K562 (cell line): ENCODE results near the gene MANEA. TPM values are rescaled to one million over a fixed set of nuclear protein-coding genes. Genes with fewer than 3 reads are reported as not detected.
A peak's percentile ranks its signal among the peaks of the same experiment; 100 is the strongest.
"Not testable (repeated sequence)": the region's sequence is repeated elsewhere in the genome, so short reads cannot be mapped to it uniquely, and the experiment has no call there.

Experiments
- ATAC-seq: fragments of 200-7000 bp; cut with Tn5 transposase; 3 replicates; pipeline ENCODE4 v1.9.1; 2020; ENCODE audit warnings: moderate library complexity
- BruUV-seq: library from RNA; stranded (reverse); fragments of 400-500 nt; replicated peaks from 2 replicates; lab custom pipeline; 2021; lab: Mats Ljungman, UMichigan
- CTCF ChIA-PET: fragments of 300-600 bp; formaldehyde crosslinking; extraction: SDS; loops from one replicate; lab custom pipeline; 2021; ENCODE audit warnings: low intra/inter-chr PET ratio; lab: Yijun Ruan, JAX
- POLR2A ChIA-PET: fragments of 300-600, 350-650 bp; sonication (Branson Sonifier 250); formaldehyde crosslinking; extraction: SDS; loops from one replicate; lab custom pipeline; 2021; ENCODE audit warnings: antibody characterized with exemption, inconsistent platforms; lab: Yijun Ruan, JAX
- DNase-seq, 4 experiments: peaks; one replicate each; pipeline versions ENCODE4 v3.0.0 to v3.0.0-alpha.2; 2011 to 2018; ENCODE audit warnings: low spot score in 3 of 4, mixed read lengths in 3 of 4; ENCODE audit errors: extremely low read depth in 1 of 4
- FAIRE-seq: peaks from 2 replicates; lab custom pipeline; 2011; peaks lifted over from hg19 to GRCh38; lab: Jason Lieb, UNC
- H2AFZ ChIP-seq: 2 replicates; pipeline ENCODE4 v1.6.0; 2011; ENCODE audit warnings: low read depth, low read length, control low read depth, inconsistent platforms
- H3K27ac ChIP-seq: fragments of 200-600 bp; 3 replicates; pipeline ENCODE4 v1.8.0; 2011; ENCODE audit warnings: low read depth, mild to moderate bottlenecking, control low read depth, inconsistent platforms, low read length, moderate library complexity, mixed read lengths; ENCODE audit errors: extremely low read depth
- H3K27me3 ChIP-seq, 2 experiments: fragments of 300-600 bp in 1 of 2; 2 replicates in 1 of 2; 3 replicates in 1 of 2; pipeline versions ENCODE4 v1.6.0 to v1.8.0; 2011; ENCODE audit warnings: inconsistent platforms in 2 of 2, low read length in 2 of 2, mild to moderate bottlenecking in 1 of 2, mixed read lengths in 1 of 2, moderate library complexity in 1 of 2; ENCODE audit not compliant: control insufficient read depth in 2 of 2, insufficient read depth in 2 of 2
- H3K36me3 ChIP-seq: fragments of 300-600 bp; 3 replicates; pipeline ENCODE4 v1.8.0; 2011; ENCODE audit warnings: mild to moderate bottlenecking, low read length, inconsistent platforms; ENCODE audit not compliant: control insufficient read depth, insufficient read depth
- H3K4me1 ChIP-seq, 2 experiments: fragments of 200-600 bp in 1 of 2; replicated peaks in 1 of 2; 2 replicates in 1 of 2; 3 replicates in 1 of 2; pipeline versions ENCODE4 v1.5.1 to v1.8.0; 2011; ENCODE audit warnings: inconsistent platforms in 2 of 2, low read length in 2 of 2, mild to moderate bottlenecking in 1 of 2, mixed read lengths in 1 of 2, moderate library complexity in 1 of 2; ENCODE audit not compliant: control insufficient read depth in 2 of 2, insufficient read depth in 2 of 2
- H3K4me2 ChIP-seq: 2 replicates; pipeline ENCODE4 v1.6.1; 2011; ENCODE audit warnings: low read length, control low read depth, inconsistent platforms, mixed read lengths; ENCODE audit not compliant: insufficient read depth
- H3K4me3 ChIP-seq: fragments of 200-600 bp; sonication (generic), shearing (Covaris generic); 2 replicates; pipeline ENCODE4 v1.5.1; 2016; ENCODE audit warnings: control low read depth, inconsistent platforms
- H3K79me2 ChIP-seq: fragments of 200-600 bp; 3 replicates; pipeline ENCODE4 v1.8.0; 2011; ENCODE audit warnings: low read length, inconsistent platforms; ENCODE audit not compliant: control insufficient read depth, insufficient read depth
- H3K9ac ChIP-seq, 2 experiments: 2 replicates each; pipeline versions ENCODE4 v1.6.0 to v1.6.1; 2011; ENCODE audit warnings: low read depth in 2 of 2, low read length in 2 of 2, control low read depth in 1 of 2, inconsistent platforms in 1 of 2, mild to moderate bottlenecking in 1 of 2, mixed read lengths in 1 of 2; ENCODE audit not compliant: insufficient read depth in 1 of 2
- H3K9me1 ChIP-seq: one replicate; pipeline ENCODE4 v1.6.0; 2011; ENCODE audit warnings: inconsistent platforms, mild to moderate bottlenecking, low read length, moderate library complexity; ENCODE audit not compliant: control insufficient read depth, insufficient read depth
- H3K9me3 ChIP-seq: replicated peaks from 2 replicates; pipeline ENCODE4 v1.5.1; 2011; ENCODE audit warnings: low read depth, low read length, inconsistent platforms; ENCODE audit not compliant: control insufficient read depth, insufficient read depth
- H4K20me1 ChIP-seq: replicated peaks from 2 replicates; pipeline ENCODE4 v1.6.1; 2011; ENCODE audit warnings: low read length, inconsistent platforms, mixed read lengths; ENCODE audit not compliant: control insufficient read depth, insufficient read depth
- BMI1 ChIP-seq: fragments of 150-350 bp; IDR thresholded peaks from 2 replicates; pipeline ENCODE4 v1.6.1; 2014; ENCODE audit warnings: low read length
- CBFA2T2 ChIP-seq: fragments of 450-650 bp; conservative IDR thresholded peaks from 2 replicates; pipeline ENCODE4 v1.6.1; 2017; ENCODE audit warnings: mild to moderate bottlenecking
- CBFA2T3 ChIP-seq: fragments of 450-650 bp; IDR thresholded peaks from 2 replicates; pipeline ENCODE4 v1.6.1; 2017
- ETV1 ChIP-seq: fragments of 450-650 bp; conservative IDR thresholded peaks from 2 replicates; pipeline ENCODE4 v1.6.1; 2016; ENCODE audit warnings: missing genetic modification characterization, control low read depth, low read depth, missing compliant biosample characterization
- NCOR1 ChIP-seq: fragments of 450-650 bp; IDR thresholded peaks from 2 replicates; pipeline ENCODE4 v1.6.1; 2016; ENCODE audit warnings: mild to moderate bottlenecking, moderate library complexity
- NRF1 ChIP-seq, 2 experiments: fragments of 450-650 bp; IDR thresholded peaks in 1 of 2; conservative IDR thresholded peaks in 1 of 2; 2 replicates each; pipeline ENCODE4 v1.6.1; 2014; ENCODE audit warnings: mild to moderate bottlenecking in 2 of 2
- PTBP1 ChIP-seq: fragments of 200-400 bp; formaldehyde crosslinking; IDR thresholded peaks from 2 replicates; pipeline ENCODE4 v1.6.1; 2017; ENCODE audit warnings: low read depth, low read length
- TCF3 ChIP-seq: sonication (generic); formaldehyde crosslinking; IDR thresholded peaks from 2 replicates; pipeline ENCODE4 v1.4.0; 2020; ENCODE audit warnings: mild to moderate bottlenecking, missing genetic modification reagents
- ZBTB11 ChIP-seq, 3 experiments: fragments of 200-800 bp in 1 of 3; fragments of 250-450 bp in 1 of 3; fragments of 450-650 bp in 1 of 3; sonication (Bioruptor Pico) in 1 of 3; sonication (Bioruptor generic) in 1 of 3; formaldehyde crosslinking in 1 of 3; IDR thresholded peaks; 2 replicates each; pipeline versions ENCODE4 v1.6.1 to v1.8.0; 2016 to 2022; ENCODE audit warnings: mild to moderate bottlenecking in 2 of 3, missing genetic modification characterization in 2 of 3, missing compliant biosample characterization in 1 of 3, moderate library complexity in 1 of 3
- ZNF134 ChIP-seq: fragments of 250-450 bp; sonication (Bioruptor Pico); conservative IDR thresholded peaks from 2 replicates; pipeline ENCODE4 v1.4.0; 2020
- ZNF584 ChIP-seq: fragments of 200-800 bp; sonication (Bioruptor generic); IDR thresholded peaks from 2 replicates; pipeline ENCODE4 v1.6.1; 2016; ENCODE audit warnings: low read depth, mild to moderate bottlenecking, missing genetic modification characterization, missing compliant biosample characterization
- WGBS: fragments of 100-300 bp; shearing (Covaris generic); methylation state at CpG from one replicate; pipeline ENCODE4 v1.1.6; 2016; ENCODE audit warnings: low coverage, mixed read lengths; ENCODE audit not compliant: insufficient coverage; ENCODE audit errors: missing lambda C conversion rate; 5-methylcytosine and 5-hydroxymethylcytosine counted together
- in situ Hi-C: fragments of 300-500 bp; cut with MboI; formaldehyde crosslinking; loops from 4 replicates; pipeline ENCODE4 v1.15.0; 2018; ENCODE audit warnings: inconsistent platforms, mixed read lengths
- intact Hi-C: fragments of 100-400 bp; cut with micrococcal nuclease; formaldehyde crosslinking; loops from 2 replicates; pipeline ENCODE4 v1.14.2; 2022
- polyA plus RNA-seq, 8 experiments: library from polyadenylated mRNA; depleted of rRNA in 4 of 8; stranded (reverse) in 5 of 8; unstranded in 3 of 8; fragments of >200 nt; fragmentation: Nextera tagmentation in 2 of 8; fragmentation: Illumina TruSeq in 1 of 8; extraction: Ambion mirVana in 2 of 8; extraction: Trizol in 1 of 8; gene quantifications; 2 replicates each; pipeline versions ENCODE4 v1.2.1 to v1.2.3, GENCODE V29; 2011 to 2014; ENCODE audit warnings: inconsistent platforms in 1 of 8, missing spikeins in 1 of 8
- total RNA-seq, 7 experiments: library from RNA; depleted of rRNA in 6 of 7; stranded (reverse); fragments of >200 nt in 6 of 7; fragmentation: Illumina TruSeq in 2 of 7; extraction: Trizol in 2 of 7; gene quantifications; 2 replicates each; pipeline versions ENCODE4 v1.2.1 to v1.2.3, GENCODE V29; 2011 to 2021; ENCODE audit warnings: low replicate concordance in 1 of 7
- TF ChIP-seq, protein P1 (sequence below): fragments of 450-650 bp; conservative IDR thresholded peaks from 2 replicates; pipeline ENCODE4 v1.6.1; 2016; ENCODE audit warnings: missing genetic modification characterization, low read depth, mild to moderate bottlenecking, control low read depth, missing compliant biosample characterization

MANEA gene
- total and polyA plus RNA-seq, 9 of the 15 experiments (the other 6 are each of a cell fraction or from before 2014, with no cell fraction given) = 4.8 to 16.1 (median 11.4) TPM

GRCh38 chr6:95560956-95561355 lies 16.4 kb upstream of the MANEA start:
- FAIRE-seq, CTCF ChIA-PET: not testable (repeated sequence)
- TF ChIP-seq CBFA2T2 (peak; percentile 47), TCF3 (CRISPR knock-in tag) (0 out of 2 replicates have a peak, but pooled peaks have one; percentile 34), CBFA2T3 (peak; percentile 54), NCOR1 (peak; percentile 18; the same call in 1 of the 2 replicates)

DNA sequence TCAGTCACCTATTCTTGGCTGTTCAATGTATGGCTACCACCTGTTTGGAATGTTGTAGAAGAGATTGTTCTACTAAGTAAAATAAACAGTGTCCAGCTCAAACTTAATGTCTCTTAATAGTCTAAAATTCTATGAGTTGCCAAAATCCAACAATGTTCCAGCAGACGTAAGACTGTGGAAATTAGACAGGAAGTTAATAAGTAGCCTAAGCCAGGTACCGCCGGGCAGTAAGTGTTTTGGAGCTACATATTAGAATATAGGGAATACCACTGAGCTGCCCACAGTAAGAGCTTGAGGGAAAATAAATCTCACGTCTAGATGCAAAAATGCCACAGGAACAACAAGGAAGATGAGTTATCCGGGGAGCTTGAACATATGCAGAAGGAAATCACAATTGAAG lies 7.8 kb upstream of the MANEA start:
- BruUV-seq = no TSS peak
- Histone ChIP-seq H3K4me2 (no peak overlapping the region), H3K4me3 (no peak overlapping the region), H3K4me1 (peaks cover 0 to 16% of the 10 kb centered on the region in 2 experiments; a peak in 3 of 5 replicates), H3K9me1 (no peaks in the 10 kb centered on the region), H3K27ac (no peak overlapping the region), H3K79me2 (peaks cover 2% of the 10 kb centered on the region; the same call in 2 of the 3 replicates), H3K9me3 (no peaks in the 10 kb centered on the region), H4K20me1 (no peaks in the 10 kb centered on the region), H2AFZ (no peak overlapping the region), H3K36me3 (no peaks in the 10 kb centered on the region), H3K27me3 (no peaks in the 10 kb centered on the region), H3K9ac (no peak overlapping the region)
- intact Hi-C loops = no loop called here
- DNase-seq (no peak), FAIRE-seq (no peak), ATAC-seq (no peak)
- WGBS = 85% methylated on average over 5 of the region's 5 CpGs
- CTCF ChIA-PET = no interaction called here
- POLR2A ChIA-PET = no interaction called here
- in situ Hi-C loops = no loop called here
- TF ChIP-seq ZNF134 (no peak), ZBTB11 (CRISPR knock-in tag; IDR thresholded peaks at IDR 0.05) (no peak), PTBP1 (no peak), ETV1 (tag) (no peak), BMI1 (no peak), NRF1 (conservative IDR thresholded peaks at IDR 0.05 in 1 of 2, IDR thresholded peaks at IDR 0.05 in 1 of 2) (no peak), ZNF584 (no peak)
- TF ChIP-seq, protein P1, sequence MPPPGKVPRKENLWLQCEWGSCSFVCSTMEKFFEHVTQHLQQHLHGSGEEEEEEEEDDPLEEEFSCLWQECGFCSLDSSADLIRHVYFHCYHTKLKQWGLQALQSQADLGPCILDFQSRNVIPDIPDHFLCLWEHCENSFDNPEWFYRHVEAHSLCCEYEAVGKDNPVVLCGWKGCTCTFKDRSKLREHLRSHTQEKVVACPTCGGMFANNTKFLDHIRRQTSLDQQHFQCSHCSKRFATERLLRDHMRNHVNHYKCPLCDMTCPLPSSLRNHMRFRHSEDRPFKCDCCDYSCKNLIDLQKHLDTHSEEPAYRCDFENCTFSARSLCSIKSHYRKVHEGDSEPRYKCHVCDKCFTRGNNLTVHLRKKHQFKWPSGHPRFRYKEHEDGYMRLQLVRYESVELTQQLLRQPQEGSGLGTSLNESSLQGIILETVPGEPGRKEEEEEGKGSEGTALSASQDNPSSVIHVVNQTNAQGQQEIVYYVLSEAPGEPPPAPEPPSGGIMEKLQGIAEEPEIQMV (tag) = no peak

More at GRCh38 chr6:95560956-95561355, 16.4 kb upstream of the MANEA start:
- H2AFZ ChIP-seq, H3K9me3 ChIP-seq, POLR2A ChIA-PET, H3K4me1 ChIP-seq, H4K20me1 ChIP-seq, H3K9ac ChIP-seq, H3K27me3 ChIP-seq, BruUV-seq, intact Hi-C loops, H3K27ac ChIP-seq, H3K4me3 ChIP-seq, H3K4me2 ChIP-seq, H3K36me3 ChIP-seq, in situ Hi-C loops, H3K9me1 ChIP-seq, H3K79me2 ChIP-seq, ATAC-seq: not testable (repeated sequence)
- peak in 1 of 4 experiments; percentile 36 for DNase-seq
- WGBS = 8% methylated on average over 5 of the region's 5 CpGs
